ENCODE measurements around the gene SORCS2.

Gene SORCS2

GRCh38 chr4:7200801-7201200 is 8.5 kb downstream of the SORCS2 start:
- peaks cover 26% of the 10 kb centered on the region for H3K27me3 ChIP-seq (ENCODE audit: insufficient read depth, low read length)

GRCh38 chr4:7201420-7202305 is 9.3 kb downstream of the SORCS2 start:
- Histone ChIP-seq H3K9me3 (ENCODE audit: low read length) (no peaks in the 10 kb centered on the region), H2AFZ (ENCODE audit: low read depth, low read length) (no peak overlapping the region), H3K4me3 (ENCODE audit: low read length) (no peak overlapping the region), H3K36me3 (ENCODE audit: insufficient read depth, low read length) (no peaks in the 10 kb centered on the region), H3K4me1 (ENCODE audit: insufficient read depth, low read length) (no peaks in the 10 kb centered on the region), H3K27me3 (ENCODE audit: insufficient read depth, low read length) (peaks cover 26% of the 10 kb centered on the region)

More at GRCh38 chr4:7200801-7201200, 8.5 kb downstream of the SORCS2 start:
- no peaks in the 10 kb centered on the region for H3K4me1 ChIP-seq (ENCODE audit: insufficient read depth, low read length)
- no peaks in the 10 kb centered on the region for H3K36me3 ChIP-seq (ENCODE audit: insufficient read depth, low read length)
- H3K9me3 ChIP-seq (ENCODE audit: low read length): no peaks in the 10 kb centered on the region
- H3K4me3 ChIP-seq (ENCODE audit: low read length): no peak overlapping the region
- H2AFZ ChIP-seq (ENCODE audit: low read depth, low read length): no peak overlapping the region

GRCh38 chr4:7202411-7202810 is 10.1 kb downstream of the SORCS2 start:
- Histone ChIP-seq H3K4me3 (ENCODE audit: low read length) (no peak overlapping the region), H3K9me3 (ENCODE audit: low read length) (no peaks in the 10 kb centered on the region), H3K4me1 (ENCODE audit: insufficient read depth, low read length) (no peaks in the 10 kb centered on the region)

GRCh38 chr4:7204656-7205387 is 12.5 kb downstream of the SORCS2 start:
- H3K36me3 ChIP-seq (ENCODE audit: insufficient read depth, low read length): no peaks in the 10 kb centered on the region
- H3K9me3 ChIP-seq (ENCODE audit: low read length): no peaks in the 10 kb centered on the region
- H3K4me3 ChIP-seq (ENCODE audit: low read length): no peak overlapping the region
- H2AFZ ChIP-seq (ENCODE audit: low read depth, low read length): no peak overlapping the region
- peaks cover 25% of the 10 kb centered on the region for H3K27me3 ChIP-seq (ENCODE audit: insufficient read depth, low read length)
- H3K4me1 ChIP-seq (ENCODE audit: insufficient read depth, low read length): no peaks in the 10 kb centered on the region

More at GRCh38 chr4:7202411-7202810, 10.1 kb downstream of the SORCS2 start:
- Histone ChIP-seq H2AFZ (ENCODE audit: low read depth, low read length) (no peak overlapping the region), H3K36me3 (ENCODE audit: insufficient read depth, low read length) (no peaks in the 10 kb centered on the region), H3K27me3 (ENCODE audit: insufficient read depth, low read length) (peaks cover 29% of the 10 kb centered on the region)

- H3K4me1 ChIP-seq (ENCODE audit: insufficient read depth, low read length): no peaks in the 10 kb centered on the region
- H3K36me3 ChIP-seq (ENCODE audit: insufficient read depth, low read length): no peaks in the 10 kb centered on the region
- H2AFZ ChIP-seq (ENCODE audit: low read depth, low read length): no peak overlapping the region
- peaks cover 25% of the 10 kb centered on the region for H3K27me3 ChIP-seq (ENCODE audit: insufficient read depth, low read length)
- no peaks in the 10 kb centered on the region for H3K9me3 ChIP-seq (ENCODE audit: low read length)
- no peak overlapping the region for H3K4me3 ChIP-seq (ENCODE audit: low read length)
Measured at GRCh38 chr4:7206385-7206784, 14.0 kb downstream of the SORCS2 start.

GRCh38 chr4:7206911-7207567 is 14.7 kb downstream of the SORCS2 start:
- H3K27me3 ChIP-seq (ENCODE audit: insufficient read depth, low read length): peaks cover 23% of the 10 kb centered on the region
- H2AFZ ChIP-seq (ENCODE audit: low read depth, low read length): no peak overlapping the region
- H3K9me3 ChIP-seq (ENCODE audit: low read length): no peaks in the 10 kb centered on the region
- no peaks in the 10 kb centered on the region for H3K4me1 ChIP-seq (ENCODE audit: insufficient read depth, low read length)
- H3K36me3 ChIP-seq (ENCODE audit: insufficient read depth, low read length): no peaks in the 10 kb centered on the region
- no peak overlapping the region for H3K4me3 ChIP-seq (ENCODE audit: low read length)

- no peak overlapping the region for H3K4me3 ChIP-seq (ENCODE audit: low read length)
- H3K4me1 ChIP-seq (ENCODE audit: insufficient read depth, low read length): no peaks in the 10 kb centered on the region
- H3K36me3 ChIP-seq (ENCODE audit: insufficient read depth, low read length): no peaks in the 10 kb centered on the region
- no peaks in the 10 kb centered on the region for H3K9me3 ChIP-seq (ENCODE audit: low read length)
- H2AFZ ChIP-seq (ENCODE audit: low read depth, low read length): no peak overlapping the region
- H3K27me3 ChIP-seq (ENCODE audit: insufficient read depth, low read length): peaks cover 22% of the 10 kb centered on the region
Measured at GRCh38 chr4:7207628-7208231, 15.4 kb downstream of the SORCS2 start.

- Histone ChIP-seq H3K27me3 (ENCODE audit: insufficient read depth, low read length) (peaks cover 18% of the 10 kb centered on the region), H3K9me3 (ENCODE audit: low read length) (no peaks in the 10 kb centered on the region), H3K4me3 (ENCODE audit: low read length) (no peak overlapping the region), H3K36me3 (ENCODE audit: insufficient read depth, low read length) (no peaks in the 10 kb centered on the region), H2AFZ (ENCODE audit: low read depth, low read length) (no peak overlapping the region), H3K4me1 (ENCODE audit: insufficient read depth, low read length) (no peaks in the 10 kb centered on the region)
Measured at GRCh38 chr4:7208509-7209451, 16.4 kb downstream of the SORCS2 start.

- Histone ChIP-seq H3K36me3 (ENCODE audit: insufficient read depth, low read length) (no peaks in the 10 kb centered on the region), H3K4me1 (ENCODE audit: insufficient read depth, low read length) (no peaks in the 10 kb centered on the region), H3K4me3 (ENCODE audit: low read length) (no peak overlapping the region), H3K27me3 (ENCODE audit: insufficient read depth, low read length) (peaks cover 18% of the 10 kb centered on the region), H3K9me3 (ENCODE audit: low read length) (no peaks in the 10 kb centered on the region), H2AFZ (ENCODE audit: low read depth, low read length) (no peak overlapping the region)
Measured at GRCh38 chr4:7209699-7210098, 17.4 kb downstream of the SORCS2 start.

GRCh38 chr4:7210824-7211223 is 18.5 kb downstream of the SORCS2 start:
- Histone ChIP-seq H3K4me1 (ENCODE audit: insufficient read depth, low read length) (no peaks in the 10 kb centered on the region), H3K27me3 (ENCODE audit: insufficient read depth, low read length) (peaks cover 18% of the 10 kb centered on the region), H2AFZ (ENCODE audit: low read depth, low read length) (no peak overlapping the region), H3K9me3 (ENCODE audit: low read length) (no peaks in the 10 kb centered on the region), H3K36me3 (ENCODE audit: insufficient read depth, low read length) (no peaks in the 10 kb centered on the region), H3K4me3 (ENCODE audit: low read length) (no peak overlapping the region)

GRCh38 chr4:7212101-7212674 is 19.9 kb downstream of the SORCS2 start:
- Histone ChIP-seq H3K4me1 (ENCODE audit: insufficient read depth, low read length) (no peaks in the 10 kb centered on the region), H3K36me3 (ENCODE audit: insufficient read depth, low read length) (no peaks in the 10 kb centered on the region), H3K4me3 (ENCODE audit: low read length) (no peak overlapping the region), H2AFZ (ENCODE audit: low read depth, low read length) (no peak overlapping the region), H3K27me3 (ENCODE audit: insufficient read depth, low read length) (peaks cover 7% of the 10 kb centered on the region), H3K9me3 (ENCODE audit: low read length) (no peaks in the 10 kb centered on the region)

GRCh38 chr4:7212921-7213320 is 20.6 kb downstream of the SORCS2 start:
- peaks cover 1% of the 10 kb centered on the region for H3K27me3 ChIP-seq (ENCODE audit: insufficient read depth, low read length)
- H3K36me3 ChIP-seq (ENCODE audit: insufficient read depth, low read length): no peaks in the 10 kb centered on the region
- H2AFZ ChIP-seq (ENCODE audit: low read depth, low read length): no peak overlapping the region
- H3K9me3 ChIP-seq (ENCODE audit: low read length): no peaks in the 10 kb centered on the region
- H3K4me1 ChIP-seq (ENCODE audit: insufficient read depth, low read length): no peaks in the 10 kb centered on the region
- H3K4me3 ChIP-seq (ENCODE audit: low read length): no peak overlapping the region
